ENCODE measurements around the gene ERBB4.

Gene ERBB4

GRCh38 chr2:211939177-211939576 lies 599.4 kb downstream of the ERBB4 start:
- WGBS, 2 experiments = 92 to 95% methylated on average over 2 of the region's 2 CpGs
- Histone ChIP-seq H3K9me3 (ENCODE audit: control insufficient read depth, low read length) (no peaks in the 10 kb centered on the region), H3K4me1 (ENCODE audit: control insufficient read depth, insufficient read depth, low read length) (no peaks in the 10 kb centered on the region)

DNA sequence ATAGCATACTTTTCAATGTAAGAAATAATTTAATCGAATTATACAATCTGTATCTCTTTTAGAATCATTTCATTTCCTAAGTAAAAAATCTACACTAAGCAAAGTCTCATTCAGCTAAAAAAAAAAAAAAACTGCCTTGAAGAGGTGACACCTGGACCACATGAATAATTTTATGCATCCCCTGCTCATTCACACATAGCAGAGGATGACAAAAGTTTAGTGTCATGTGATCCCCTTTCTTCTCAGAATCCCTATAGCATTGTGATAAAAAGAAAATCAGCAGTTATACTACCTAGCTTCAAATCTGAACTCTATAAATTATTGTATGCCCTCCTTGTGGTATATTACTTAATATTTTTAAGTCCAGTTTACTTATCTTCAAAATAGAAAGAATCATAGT lies 603.8 kb downstream of the ERBB4 start:
- WGBS, 2 experiments = 90% methylated on average over 1 of the region's 1 CpG; no CpG with 5 or more reads in 1 of the 2 experiments
- H3K4me3 ChIP-seq (ENCODE audit: insufficient read depth, low read depth, low read length) = no peak overlapping the region

More at GRCh38 chr2:211939177-211939576, 599.4 kb downstream of the ERBB4 start:
- Histone ChIP-seq H3K4me3 (ENCODE audit: insufficient read depth, low read depth, low read length) (no peak overlapping the region), H3K27ac (ENCODE audit: insufficient read depth, low read depth, low read length, poor library complexity, severe bottlenecking) (no peak overlapping the region), H3K27me3 (ENCODE audit: control insufficient read depth, insufficient read depth, low read length, poor library complexity, severe bottlenecking) (no peaks in the 10 kb centered on the region), H3K36me3 (ENCODE audit: control insufficient read depth, insufficient read depth, low read length) (no peaks in the 10 kb centered on the region)

DNA sequence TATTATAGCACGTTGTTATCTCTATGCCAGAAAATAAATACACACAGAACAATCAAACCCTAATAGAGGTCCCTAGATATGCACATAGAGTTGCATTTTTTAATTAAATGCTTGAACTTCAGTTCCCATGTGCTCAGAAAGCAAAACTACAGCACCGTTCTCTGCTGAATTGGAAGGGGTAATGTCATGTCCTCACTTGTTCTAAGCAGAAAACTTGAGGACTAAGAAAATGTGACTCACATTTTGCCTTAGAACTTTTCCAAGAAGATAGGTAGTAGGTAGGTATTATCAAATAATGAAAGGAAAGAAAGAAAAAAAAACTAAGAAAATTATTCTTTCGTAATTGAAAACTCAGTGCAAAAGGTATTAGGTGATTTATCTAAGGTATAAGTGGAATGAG lies 607.3 kb downstream of the ERBB4 start:
- H3K27me3 ChIP-seq (ENCODE audit: control insufficient read depth, insufficient read depth, low read length, poor library complexity, severe bottlenecking) = no peaks in the 10 kb centered on the region
- H3K36me3 ChIP-seq (ENCODE audit: control insufficient read depth, insufficient read depth, low read length) = no peaks in the 10 kb centered on the region
- H3K27ac ChIP-seq (ENCODE audit: insufficient read depth, low read depth, low read length, poor library complexity, severe bottlenecking) = no peak overlapping the region
- no peaks in the 10 kb centered on the region for H3K9me3 ChIP-seq (ENCODE audit: control insufficient read depth, low read length)
- 92 to 97% methylated on average over 3 of the region's 3 CpGs for WGBS, 2 experiments
- no peaks in the 10 kb centered on the region for H3K4me1 ChIP-seq (ENCODE audit: control insufficient read depth, insufficient read depth, low read length)
- H3K4me3 ChIP-seq (ENCODE audit: insufficient read depth, low read depth, low read length) = no peak overlapping the region

More for the DNA sequence above, 603.8 kb downstream of the ERBB4 start:
- H3K27ac ChIP-seq (ENCODE audit: insufficient read depth, low read depth, low read length, poor library complexity, severe bottlenecking) = no peak overlapping the region
- H3K27me3 ChIP-seq (ENCODE audit: control insufficient read depth, insufficient read depth, low read length, poor library complexity, severe bottlenecking) = no peaks in the 10 kb centered on the region
- H3K36me3 ChIP-seq (ENCODE audit: control insufficient read depth, insufficient read depth, low read length) = no peaks in the 10 kb centered on the region
- H3K9me3 ChIP-seq (ENCODE audit: control insufficient read depth, low read length) = no peaks in the 10 kb centered on the region
- no peaks in the 10 kb centered on the region for H3K4me1 ChIP-seq (ENCODE audit: control insufficient read depth, insufficient read depth, low read length)

GRCh38 chr2:211930331-211930730 lies 608.3 kb downstream of the ERBB4 start:
- Histone ChIP-seq H3K4me3 (ENCODE audit: insufficient read depth, low read depth, low read length) (no peak overlapping the region), H3K36me3 (ENCODE audit: control insufficient read depth, insufficient read depth, low read length) (no peaks in the 10 kb centered on the region), H3K27ac (ENCODE audit: insufficient read depth, low read depth, low read length, poor library complexity, severe bottlenecking) (no peak overlapping the region), H3K4me1 (ENCODE audit: control insufficient read depth, insufficient read depth, low read length) (no peaks in the 10 kb centered on the region), H3K9me3 (ENCODE audit: control insufficient read depth, low read length) (no peaks in the 10 kb centered on the region), H3K27me3 (ENCODE audit: control insufficient read depth, insufficient read depth, low read length, poor library complexity, severe bottlenecking) (no peaks in the 10 kb centered on the region)
- WGBS, 2 experiments = 63 to 74% methylated on average over 2 to 4 of the region's 4 CpGs

DNA sequence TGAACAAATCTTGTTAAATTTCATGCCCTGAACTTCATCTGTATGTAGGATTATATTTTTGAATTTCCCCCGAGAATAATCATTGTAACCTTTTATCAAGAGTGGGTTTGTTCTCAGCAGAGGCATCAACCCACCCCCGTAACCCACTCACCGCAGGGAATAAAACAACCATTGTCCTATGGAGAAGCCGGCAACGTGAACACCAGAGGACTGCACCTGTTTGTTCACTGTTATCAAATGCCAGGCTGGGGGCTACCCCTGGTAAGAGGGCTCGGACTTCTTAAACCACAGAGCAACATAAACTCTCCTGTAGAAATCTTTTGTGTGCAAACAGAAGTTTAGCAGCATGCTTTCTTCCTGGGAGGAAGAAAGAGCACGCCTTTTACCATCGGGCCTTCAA lies 610.4 kb downstream of the ERBB4 start:
- H3K27ac ChIP-seq (ENCODE audit: insufficient read depth, low read depth, low read length, poor library complexity, severe bottlenecking) = no peak overlapping the region
- H3K27me3 ChIP-seq (ENCODE audit: control insufficient read depth, insufficient read depth, low read length, poor library complexity, severe bottlenecking) = no peaks in the 10 kb centered on the region
- no peak overlapping the region for H3K4me3 ChIP-seq (ENCODE audit: insufficient read depth, low read depth, low read length)
- H3K36me3 ChIP-seq (ENCODE audit: control insufficient read depth, insufficient read depth, low read length) = no peaks in the 10 kb centered on the region
- 85 to 87% methylated on average over 8 of the region's 8 CpGs for WGBS, 2 experiments
- H3K9me3 ChIP-seq (ENCODE audit: control insufficient read depth, low read length) = no peaks in the 10 kb centered on the region
- H3K4me1 ChIP-seq (ENCODE audit: control insufficient read depth, insufficient read depth, low read length) = no peaks in the 10 kb centered on the region

DNA sequence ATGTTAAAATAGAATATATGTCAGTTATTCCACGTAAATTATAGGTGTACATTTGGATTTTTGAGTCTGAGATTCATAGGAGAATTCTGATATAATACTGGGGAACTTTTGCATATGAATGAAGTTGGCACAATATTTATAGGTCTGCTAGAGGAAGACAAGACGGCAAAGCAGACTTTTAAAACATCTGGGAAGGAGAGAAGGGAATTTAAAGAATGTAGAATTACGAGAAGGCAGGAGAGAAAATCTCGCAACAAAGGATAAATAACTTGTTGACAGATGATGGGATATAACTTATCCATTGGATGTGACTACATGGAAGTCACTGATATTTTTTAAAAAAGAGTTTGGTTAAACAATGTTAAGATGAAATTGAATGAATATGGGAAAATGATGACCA lies 615.6 kb downstream of the ERBB4 start:
- no peaks in the 10 kb centered on the region for H3K4me1 ChIP-seq (ENCODE audit: control insufficient read depth, insufficient read depth, low read length)
- H3K9me3 ChIP-seq (ENCODE audit: control insufficient read depth, low read length) = no peaks in the 10 kb centered on the region
- H3K27me3 ChIP-seq (ENCODE audit: control insufficient read depth, insufficient read depth, low read length, poor library complexity, severe bottlenecking) = no peaks in the 10 kb centered on the region
- H3K27ac ChIP-seq (ENCODE audit: insufficient read depth, low read depth, low read length, poor library complexity, severe bottlenecking) = no peak overlapping the region
- WGBS, 2 experiments = 87 to 91% methylated on average over 4 of the region's 4 CpGs
- no peaks in the 10 kb centered on the region for H3K36me3 ChIP-seq (ENCODE audit: control insufficient read depth, insufficient read depth, low read length)
- no peak overlapping the region for H3K4me3 ChIP-seq (ENCODE audit: insufficient read depth, low read depth, low read length)

DNA sequence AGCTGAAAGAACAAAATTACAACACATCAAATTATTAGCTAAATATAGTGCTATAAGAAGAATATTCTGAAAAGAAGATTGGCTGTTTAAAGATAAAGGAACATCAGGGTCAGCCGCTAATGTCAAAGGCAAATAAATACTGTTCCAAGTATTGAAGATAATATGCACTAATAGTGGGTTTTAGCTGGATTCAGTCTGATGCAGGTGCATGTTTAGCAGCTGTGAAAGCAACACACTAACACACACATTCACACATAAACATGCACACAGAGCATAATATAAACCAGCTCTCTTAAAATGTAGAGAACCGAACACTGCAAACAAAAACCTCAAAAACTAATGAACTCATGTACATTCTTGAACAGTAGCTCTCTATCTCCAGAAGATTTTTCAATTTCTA lies 634.6 kb downstream of the ERBB4 start:
- Histone ChIP-seq H3K9me3 (ENCODE audit: control insufficient read depth, low read length) (no peaks in the 10 kb centered on the region), H3K4me3 (ENCODE audit: insufficient read depth, low read depth, low read length) (no peak overlapping the region), H3K4me1 (ENCODE audit: control insufficient read depth, insufficient read depth, low read length) (no peaks in the 10 kb centered on the region), H3K36me3 (ENCODE audit: control insufficient read depth, insufficient read depth, low read length) (no peaks in the 10 kb centered on the region), H3K27ac (ENCODE audit: insufficient read depth, low read depth, low read length, poor library complexity, severe bottlenecking) (no peak overlapping the region), H3K27me3 (ENCODE audit: control insufficient read depth, insufficient read depth, low read length, poor library complexity, severe bottlenecking) (no peaks in the 10 kb centered on the region)
- WGBS, 2 experiments = 91 to 96% methylated on average over 2 of the region's 2 CpGs

DNA sequence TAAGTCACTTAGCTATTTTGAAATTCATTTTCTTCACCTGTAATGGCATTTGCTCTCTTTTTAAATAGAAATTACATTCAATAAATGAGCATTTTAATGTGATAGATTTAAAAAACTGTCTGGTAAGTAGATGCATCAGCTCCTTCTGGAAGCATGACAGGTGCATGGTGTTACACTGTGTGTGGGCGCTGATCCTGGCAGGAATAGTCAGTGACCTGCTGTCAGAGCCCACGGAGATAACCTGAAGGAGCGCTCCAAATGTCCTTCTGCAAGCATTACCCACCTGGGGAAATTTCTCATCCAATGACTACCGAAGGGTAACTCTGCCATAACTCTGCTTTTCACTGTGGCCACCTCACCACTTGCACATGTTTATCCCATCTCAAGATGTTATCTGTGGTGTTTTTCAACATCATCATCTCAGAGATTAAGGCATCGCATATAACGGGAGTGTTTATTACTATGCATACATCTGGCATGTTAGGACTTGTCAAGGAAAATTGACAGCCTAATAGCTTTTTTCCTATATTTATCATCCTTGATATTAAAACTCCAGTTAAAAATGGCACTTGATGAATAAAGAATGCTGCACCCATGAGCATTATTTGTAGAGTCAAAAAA lies 637.3 kb downstream of the ERBB4 start:
- Histone ChIP-seq H3K4me1 (ENCODE audit: control insufficient read depth, insufficient read depth, low read length) (no peaks in the 10 kb centered on the region), H3K27me3 (ENCODE audit: control insufficient read depth, insufficient read depth, low read length, poor library complexity, severe bottlenecking) (no peaks in the 10 kb centered on the region), H3K4me3 (ENCODE audit: insufficient read depth, low read depth, low read length) (no peak overlapping the region), H3K36me3 (ENCODE audit: control insufficient read depth, insufficient read depth, low read length) (no peaks in the 10 kb centered on the region), H3K27ac (ENCODE audit: insufficient read depth, low read depth, low read length, poor library complexity, severe bottlenecking) (no peak overlapping the region), H3K9me3 (ENCODE audit: control insufficient read depth, low read length) (no peaks in the 10 kb centered on the region)
- 90 to 95% methylated on average over 4 to 6 of the region's 6 CpGs for WGBS, 2 experiments

GRCh38 chr2:211900518-211900917 lies 638.1 kb downstream of the ERBB4 start:
- no peaks in the 10 kb centered on the region for H3K36me3 ChIP-seq (ENCODE audit: control insufficient read depth, insufficient read depth, low read length)
- H3K27ac ChIP-seq (ENCODE audit: insufficient read depth, low read depth, low read length, poor library complexity, severe bottlenecking) = no peak overlapping the region
- no peak overlapping the region for H3K4me3 ChIP-seq (ENCODE audit: insufficient read depth, low read depth, low read length)
- WGBS, 2 experiments = 80 to 90% methylated on average over 1 to 2 of the region's 2 CpGs
- H3K27me3 ChIP-seq (ENCODE audit: control insufficient read depth, insufficient read depth, low read length, poor library complexity, severe bottlenecking) = no peaks in the 10 kb centered on the region
- H3K4me1 ChIP-seq (ENCODE audit: control insufficient read depth, insufficient read depth, low read length) = no peaks in the 10 kb centered on the region
- no peaks in the 10 kb centered on the region for H3K9me3 ChIP-seq (ENCODE audit: control insufficient read depth, low read length)

DNA sequence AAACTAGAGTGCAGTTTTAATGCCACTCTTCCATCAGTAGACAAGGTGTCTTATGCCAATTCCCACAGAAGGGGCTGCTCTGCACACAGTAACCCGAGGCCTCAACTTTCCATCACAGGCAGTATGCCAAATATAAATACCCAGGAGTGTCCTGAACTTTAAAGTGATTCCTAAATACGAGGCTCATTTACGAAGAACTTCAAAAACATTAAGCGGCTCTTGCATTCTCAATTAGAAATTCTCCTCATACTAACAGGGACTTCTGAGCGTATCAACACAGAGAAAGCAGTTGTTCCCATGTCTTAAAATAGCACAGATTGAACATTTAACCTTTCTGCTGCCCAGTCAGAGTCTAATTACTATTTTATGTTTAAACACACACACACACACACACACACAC lies 638.6 kb downstream of the ERBB4 start:
- Histone ChIP-seq H3K4me3 (ENCODE audit: insufficient read depth, low read depth, low read length) (no peak overlapping the region), H3K27me3 (ENCODE audit: control insufficient read depth, insufficient read depth, low read length, poor library complexity, severe bottlenecking) (no peaks in the 10 kb centered on the region), H3K4me1 (ENCODE audit: control insufficient read depth, insufficient read depth, low read length) (no peaks in the 10 kb centered on the region), H3K27ac (ENCODE audit: insufficient read depth, low read depth, low read length, poor library complexity, severe bottlenecking) (no peak overlapping the region), H3K9me3 (ENCODE audit: control insufficient read depth, low read length) (no peaks in the 10 kb centered on the region), H3K36me3 (ENCODE audit: control insufficient read depth, insufficient read depth, low read length) (no peaks in the 10 kb centered on the region)
- 92 to 93% methylated on average over 5 of the region's 5 CpGs for WGBS, 2 experiments

DNA sequence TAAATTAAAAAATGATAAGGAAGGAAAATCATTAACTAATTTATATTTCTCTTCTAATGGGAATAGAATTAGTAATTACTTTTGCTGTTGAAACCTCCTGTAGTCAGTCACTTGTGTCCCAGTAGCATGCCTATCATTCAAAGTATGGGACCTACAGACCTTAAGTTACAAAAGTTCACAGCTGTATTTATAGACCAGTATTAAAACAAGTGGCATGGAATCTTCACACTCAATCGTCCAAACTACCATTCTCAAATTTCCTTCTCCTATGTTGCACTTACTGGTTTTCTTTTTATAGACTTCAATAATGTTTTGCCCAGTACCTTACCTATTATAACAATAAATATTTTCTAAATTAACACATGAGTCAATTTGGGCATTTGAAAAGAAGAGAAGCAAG lies 639.9 kb downstream of the ERBB4 start:
- WGBS, 2 experiments = 67 to 75% methylated on average over 1 of the region's 1 CpG
- no peak overlapping the region for H3K27ac ChIP-seq (ENCODE audit: insufficient read depth, low read depth, low read length, poor library complexity, severe bottlenecking)

More for the DNA sequence above, 639.9 kb downstream of the ERBB4 start:
- H3K4me3 ChIP-seq (ENCODE audit: insufficient read depth, low read depth, low read length) = no peak overlapping the region
- H3K9me3 ChIP-seq (ENCODE audit: control insufficient read depth, low read length) = no peaks in the 10 kb centered on the region
- no peaks in the 10 kb centered on the region for H3K27me3 ChIP-seq (ENCODE audit: control insufficient read depth, insufficient read depth, low read length, poor library complexity, severe bottlenecking)
- H3K4me1 ChIP-seq (ENCODE audit: control insufficient read depth, insufficient read depth, low read length) = no peaks in the 10 kb centered on the region
- no peaks in the 10 kb centered on the region for H3K36me3 ChIP-seq (ENCODE audit: control insufficient read depth, insufficient read depth, low read length)
